OCI-LY7 (cell line): Measurements from ENCODE around the gene NKX2-2. TPM values are rescaled to one million over a fixed set of nuclear protein-coding genes. Genes with fewer than 3 reads are reported as not detected.

Experiments used
- BruUV-seq: library from RNA; stranded (reverse); fragments of 400-500 nt; replicated peaks from 2 replicates; lab custom pipeline; 2021; lab: Mats Ljungman, UMichigan
- CTCF ChIA-PET: fragments of 300-600 bp; sonication (Branson Sonifier 250); formaldehyde crosslinking; loops from one replicate; lab custom pipeline; 2022; ENCODE audit warnings: antibody characterized with exemption; ENCODE audit not compliant: unreplicated experiment; lab: Charles Lee
- POLR2A ChIA-PET: fragments of 300-600 bp; sonication (Branson Sonifier 250); formaldehyde crosslinking; loops from one replicate; lab custom pipeline; 2022; ENCODE audit warnings: antibody characterized with exemption; lab: Charles Lee
- DNase-seq: peaks from one replicate; pipeline ENCODE4 v3.0.0-alpha.2; 2015; ENCODE audit warnings: low spot score
- H2AFZ ChIP-seq: fragments of 200-600 bp; sonication (generic), shearing (Covaris generic); 2 replicates; pipeline ENCODE4 v1.6.1; 2014; ENCODE audit warnings: mild to moderate bottlenecking, antibody characterized with exemption, low read length, moderate library complexity
- H3K27ac ChIP-seq: fragments of 200-600 bp; sonication (generic); 2 replicates; pipeline ENCODE4 v1.5.1; 2014; ENCODE audit warnings: mixed run types, low read depth, mild to moderate bottlenecking, moderate library complexity, low read length, inconsistent platforms; ENCODE audit not compliant: poor library complexity, severe bottlenecking
- H3K36me3 ChIP-seq: fragments of 200-600 bp; sonication (generic); 2 replicates; pipeline ENCODE4 v1.6.1; 2014; ENCODE audit warnings: mild to moderate bottlenecking, antibody characterized with exemption, low read length, moderate library complexity, mixed read lengths; ENCODE audit not compliant: insufficient read depth
- H3K4me1 ChIP-seq: fragments of 200-600 bp; sonication (generic); 2 replicates; pipeline ENCODE4 v1.5.1; 2014; ENCODE audit warnings: mild to moderate bottlenecking, low read length; ENCODE audit not compliant: insufficient read depth, poor library complexity, severe bottlenecking
- H3K4me2 ChIP-seq: fragments of 200-600 bp; sonication (generic); 2 replicates; pipeline ENCODE4 v1.6.1; 2014; ENCODE audit warnings: mild to moderate bottlenecking, low read length
- H3K4me3 ChIP-seq: fragments of 200-600 bp; sonication (generic); 2 replicates; pipeline ENCODE4 v1.5.1; 2014; ENCODE audit warnings: mild to moderate bottlenecking, low read depth, low read length; ENCODE audit not compliant: poor library complexity, severe bottlenecking
- H3K79me2 ChIP-seq: fragments of 200-600 bp; sonication (generic); 2 replicates; pipeline ENCODE4 v1.6.1; 2016; ENCODE audit warnings: low read depth, mild to moderate bottlenecking, low read length, moderate library complexity, mixed read lengths; ENCODE audit not compliant: insufficient read depth
- H3K9me2 ChIP-seq: fragments of 200-600 bp; sonication (generic); 2 replicates; pipeline ENCODE4 v1.6.1; 2016; ENCODE audit warnings: mild to moderate bottlenecking, low read length, mixed read lengths; ENCODE audit not compliant: insufficient read depth
- H3K9me3 ChIP-seq: fragments of 200-600 bp; sonication (generic); 2 replicates; pipeline ENCODE4 v1.6.1; 2014; ENCODE audit warnings: mild to moderate bottlenecking, mixed run types, low read length, mixed read lengths
- H4K20me1 ChIP-seq: fragments of 200-600 bp; sonication (generic); 2 replicates; pipeline ENCODE4 v1.6.1; 2014; ENCODE audit warnings: mild to moderate bottlenecking, antibody characterized with exemption, low read length, moderate library complexity, mixed read lengths; ENCODE audit not compliant: insufficient read depth
- CTCF ChIP-seq: fragments of 200-600 bp; sonication (generic); conservative IDR thresholded peaks from 2 replicates; pipeline ENCODE4 v1.5.1; 2014; ENCODE audit warnings: mild to moderate bottlenecking, antibody characterized with exemption, low read length, moderate library complexity, mixed read lengths
- EZH2phosphoT487 ChIP-seq: fragments of 200-600 bp; sonication (generic); IDR thresholded peaks from 2 replicates; pipeline ENCODE4 v1.6.1; 2018; ENCODE audit warnings: low read depth, borderline replicate concordance, mild to moderate bottlenecking, mixed run types, antibody characterized with exemption, low read length, moderate library complexity, mixed read lengths
- intact Hi-C: fragments of 100-400 bp; cut with micrococcal nuclease; formaldehyde crosslinking; loops from one replicate; pipeline ENCODE4 v1.10.0; 2022; ENCODE audit not compliant: unreplicated experiment
- total RNA-seq, 2 experiments: library from RNA; depleted of rRNA in 1 of 2; stranded (reverse); fragments of >200 nt in 1 of 2; shearing (Covaris generic) in 1 of 2; gene quantifications; 2 replicates each; pipeline ENCODE4 v1.2.3, GENCODE V29; 2014 to 2022

Gene NKX2-2
- total RNA-seq, 2 experiments from 2014 or later, result not detected

DNA sequence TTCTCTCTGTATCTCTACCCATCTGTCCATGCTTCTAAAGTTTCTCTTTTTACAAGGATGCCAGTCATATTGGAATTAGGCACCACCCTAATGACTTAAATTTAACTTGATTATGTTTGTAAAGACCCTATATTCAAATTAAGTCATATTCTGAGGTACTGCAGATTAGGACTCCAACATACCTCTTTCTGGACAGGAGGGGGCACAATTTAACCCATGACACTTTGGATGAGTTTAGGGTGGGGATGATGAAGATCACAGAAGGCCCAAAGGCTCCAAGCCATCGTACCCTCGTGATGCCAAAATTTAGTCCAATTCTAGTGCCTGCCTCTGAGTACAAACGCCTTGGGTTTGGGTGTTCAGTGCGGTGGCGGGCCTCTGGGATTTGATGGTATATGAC is 15.0 kb upstream of the NKX2-2 start:
- Histone ChIP-seq H2AFZ (no peak overlapping the region), H3K27ac (no peak overlapping the region), H3K9me2 (no peaks in the 10 kb centered on the region), H3K4me2 (no peak overlapping the region), H3K9me3 (no peaks in the 10 kb centered on the region), H3K4me3 (no peak overlapping the region), H4K20me1 (no peaks in the 10 kb centered on the region), H3K4me1 (no peaks in the 10 kb centered on the region), H3K36me3 (no peaks in the 10 kb centered on the region), H3K79me2 (no peaks in the 10 kb centered on the region)
- POLR2A ChIA-PET, result no interaction called here
- intact Hi-C loops, result no loop called here
- TF ChIP-seq CTCF (peak; percentile 52; the same call in 1 of the 2 replicates), EZH2phosphoT487 (no peak)
- BruUV-seq, result no TSS peak
- DNase-seq, result peak; percentile 16
- CTCF ChIA-PET, result no interaction called here

DNA sequence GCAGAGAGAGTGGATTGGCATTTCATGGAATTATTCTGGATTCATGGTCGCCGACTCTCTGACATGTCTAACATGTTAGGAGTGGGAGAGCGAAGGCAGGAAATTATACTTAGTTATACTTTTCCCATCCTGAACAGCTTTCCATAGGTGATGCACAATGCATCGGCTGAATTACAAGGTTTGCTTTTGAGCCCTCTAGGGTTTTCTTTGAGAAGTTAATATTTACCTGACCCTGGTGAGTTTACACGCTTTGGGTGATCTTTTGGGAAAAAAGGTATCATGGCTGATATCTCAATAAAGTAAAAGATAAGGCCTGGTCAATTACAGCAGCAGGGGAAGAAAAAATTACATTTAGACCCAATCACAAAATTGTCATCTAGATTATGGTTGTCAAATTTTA is 14.0 kb upstream of the NKX2-2 start:
- intact Hi-C loops, result no loop called here
- no peaks in the 10 kb centered on the region for H3K9me2 ChIP-seq
- no peak overlapping the region for H3K27ac ChIP-seq
- ChIA-PET CTCF (no interaction called here), POLR2A (no interaction called here)
- H3K4me1 ChIP-seq, result no peaks in the 10 kb centered on the region
- H3K9me3 ChIP-seq, result no peaks in the 10 kb centered on the region
- no peaks in the 10 kb centered on the region for H3K79me2 ChIP-seq
- BruUV-seq, result no TSS peak
- H4K20me1 ChIP-seq, result no peaks in the 10 kb centered on the region
- no peak for TF ChIP-seq EZH2phosphoT487
- no peak for TF ChIP-seq CTCF
- H3K4me2 ChIP-seq, result no peak overlapping the region
- DNase-seq, result no peak
- no peak overlapping the region for H2AFZ ChIP-seq
- H3K4me3 ChIP-seq, result no peak overlapping the region
- no peaks in the 10 kb centered on the region for H3K36me3 ChIP-seq

DNA sequence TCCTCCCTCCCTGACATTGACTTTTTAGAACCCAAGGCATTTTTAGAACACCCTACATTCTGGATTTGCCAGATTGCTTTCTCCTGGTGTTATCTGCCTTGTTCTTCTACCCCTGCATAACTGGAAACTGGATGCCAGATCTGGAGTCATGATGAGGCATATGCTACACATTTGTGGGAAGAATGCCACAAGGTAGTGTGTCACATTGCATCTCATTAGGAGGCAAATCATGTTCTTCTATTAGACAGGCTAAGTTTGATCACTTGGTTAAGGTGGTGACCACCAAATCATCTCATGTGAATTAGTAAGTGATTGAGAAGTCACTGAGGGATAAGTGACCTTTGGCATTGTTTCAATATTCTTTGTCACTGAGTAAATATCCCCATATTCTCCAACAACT is 12.9 kb upstream of the NKX2-2 start:
- no peaks in the 10 kb centered on the region for H3K9me3 ChIP-seq

More for the DNA sequence above, 12.9 kb upstream of the NKX2-2 start:
- no peak for DNase-seq
- no peak overlapping the region for H2AFZ ChIP-seq
- no peak overlapping the region for H3K27ac ChIP-seq
- no peaks in the 10 kb centered on the region for H3K79me2 ChIP-seq
- intact Hi-C loops, result no loop called here
- no peak overlapping the region for H3K4me2 ChIP-seq
- H4K20me1 ChIP-seq, result no peaks in the 10 kb centered on the region
- BruUV-seq, result no TSS peak
- no peaks in the 10 kb centered on the region for H3K4me1 ChIP-seq
- ChIA-PET CTCF (no interaction called here), POLR2A (no interaction called here)
- H3K4me3 ChIP-seq, result no peak overlapping the region
- TF ChIP-seq CTCF (no peak), EZH2phosphoT487 (no peak)
- H3K36me3 ChIP-seq, result no peaks in the 10 kb centered on the region
- H3K9me2 ChIP-seq, result no peaks in the 10 kb centered on the region
